GM18870 (cell line): ENCODE results near the gene WDR48.
"Not testable (repeated sequence)": the region's sequence is repeated elsewhere in the genome, so short reads cannot be mapped to it uniquely, and the experiment has no call there.

Experiments used
- ATAC-seq: cut with Tn5 transposase; IDR thresholded peaks from one replicate; pipeline ENCODE4 v1.9.1; 2021; ENCODE audit warnings: moderate library complexity; ENCODE audit not compliant: unreplicated experiment

Gene WDR48

GRCh38 chr3:39051649-39052561, at the start of gene WDR48, which contains the start of gene SCN11A:
Gene WDR48 (plus strand): TSS chr3:39052016. CDS start chr3:39052026, 10 bp downstream.
Gene SCN11A (minus strand): TSS chr3:39051944. CDS start chr3:38950362, 101,582 bp downstream.
- ATAC-seq, result peak; percentile 96

GRCh38 chr3:39005295-39005694, 46.5 kb upstream of the WDR48 start:
- ATAC-seq, result no peak

DNA sequence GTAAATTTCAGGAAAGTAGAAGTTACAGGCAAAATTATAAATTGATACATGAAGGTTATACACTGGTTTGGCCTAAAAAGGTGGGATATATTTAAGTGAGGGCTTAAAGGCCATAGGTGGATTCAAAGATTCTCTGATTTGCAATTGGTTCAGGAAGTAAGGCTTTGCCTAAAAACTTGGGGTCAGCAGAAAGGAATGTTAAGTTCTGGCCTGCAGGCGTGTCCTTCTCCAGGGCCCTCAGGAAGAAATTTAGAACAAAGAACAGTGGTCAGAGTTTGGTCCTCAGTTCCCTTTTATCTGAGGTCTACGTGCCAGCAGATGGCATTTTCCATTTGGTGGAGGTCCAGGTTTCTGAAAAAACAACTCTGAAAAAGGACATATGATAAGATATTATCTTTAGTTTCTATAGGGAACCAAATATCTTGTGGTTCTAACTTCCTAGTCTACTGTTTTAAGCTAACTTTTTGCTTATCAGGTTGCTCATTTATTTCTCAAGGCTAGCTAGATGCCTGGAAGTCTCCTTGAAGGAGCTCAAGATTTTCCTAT, 40.6 kb upstream of the WDR48 start:
- ATAC-seq, result no peak

- no peak for ATAC-seq
Measured at GRCh38 chr3:39013289-39013688, 38.5 kb upstream of the WDR48 start.

DNA sequence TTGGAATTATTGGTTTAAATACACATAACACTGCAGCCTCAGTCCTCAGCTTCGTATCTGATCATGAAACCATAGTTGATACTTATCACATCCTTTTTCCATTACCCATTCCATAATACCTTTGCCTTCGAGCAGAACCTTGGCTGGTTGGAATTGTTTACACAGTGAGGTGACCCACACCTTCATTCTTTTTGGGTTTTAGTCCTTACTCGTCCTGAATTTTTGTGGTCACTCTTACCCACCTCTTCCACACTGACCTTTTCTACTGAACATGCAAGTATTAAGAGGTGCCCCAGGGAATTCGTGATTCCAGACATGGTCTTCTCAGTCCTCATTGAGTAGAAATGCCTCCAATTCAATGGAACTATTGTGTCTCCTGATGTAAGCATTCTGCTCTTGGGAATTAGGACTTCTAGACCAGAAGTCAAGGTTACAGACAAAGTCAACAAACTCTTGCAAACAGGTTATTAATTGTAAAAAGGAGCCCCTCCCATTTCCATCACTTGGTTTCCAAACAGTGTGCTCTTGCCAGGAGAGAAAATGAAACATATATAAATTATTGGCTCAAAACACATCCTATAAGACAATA, 37.8 kb upstream of the WDR48 start:
- no peak for ATAC-seq

DNA sequence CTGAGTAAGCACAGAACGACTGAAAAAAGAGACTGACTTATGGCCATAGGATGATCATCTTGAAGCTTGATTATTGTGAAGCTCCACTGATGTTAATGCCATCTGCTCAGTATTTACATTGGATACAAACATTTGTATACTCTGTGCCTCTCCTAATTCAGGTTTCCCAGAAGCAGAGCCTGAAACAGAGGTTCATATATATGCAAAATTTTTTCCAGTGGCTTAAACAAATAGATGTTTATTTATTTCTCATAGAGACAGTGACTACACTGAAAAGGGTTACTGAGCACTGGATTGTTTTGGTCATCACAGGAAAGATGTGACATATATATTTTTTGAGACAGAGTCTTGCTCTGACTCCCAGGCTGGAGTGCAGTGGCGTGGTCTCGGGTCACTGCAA, 36.4 kb upstream of the WDR48 start:
- no peak for ATAC-seq

- no peak for ATAC-seq
Measured at GRCh38 chr3:39019299-39019698, 32.5 kb upstream of the WDR48 start.

GRCh38 chr3:39021029-39021428, 30.8 kb upstream of the WDR48 start:
- ATAC-seq, result peak; percentile 69

- no peak for ATAC-seq
Measured at GRCh38 chr3:39021465-39022285, 30.1 kb upstream of the WDR48 start.

DNA sequence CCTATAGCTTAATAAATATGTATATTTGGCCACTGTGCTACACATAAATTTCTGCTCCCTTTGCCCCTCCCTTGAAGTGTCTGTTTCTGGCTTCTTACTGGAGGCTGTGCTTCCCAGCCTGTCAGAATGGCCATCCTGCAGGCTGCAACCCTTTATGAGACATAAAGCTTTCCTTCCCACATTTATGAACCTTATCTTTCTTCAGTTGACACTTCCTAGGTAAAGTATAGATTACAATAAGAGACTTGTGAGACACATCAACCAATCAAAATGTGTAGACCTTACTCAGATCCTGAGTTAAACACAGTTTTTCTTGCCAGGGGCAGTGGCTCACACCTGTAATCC, 29.6 kb upstream of the WDR48 start:
- no peak for ATAC-seq

- no peak for ATAC-seq
Measured at GRCh38 chr3:39024497-39024896, 27.3 kb upstream of the WDR48 start.

DNA sequence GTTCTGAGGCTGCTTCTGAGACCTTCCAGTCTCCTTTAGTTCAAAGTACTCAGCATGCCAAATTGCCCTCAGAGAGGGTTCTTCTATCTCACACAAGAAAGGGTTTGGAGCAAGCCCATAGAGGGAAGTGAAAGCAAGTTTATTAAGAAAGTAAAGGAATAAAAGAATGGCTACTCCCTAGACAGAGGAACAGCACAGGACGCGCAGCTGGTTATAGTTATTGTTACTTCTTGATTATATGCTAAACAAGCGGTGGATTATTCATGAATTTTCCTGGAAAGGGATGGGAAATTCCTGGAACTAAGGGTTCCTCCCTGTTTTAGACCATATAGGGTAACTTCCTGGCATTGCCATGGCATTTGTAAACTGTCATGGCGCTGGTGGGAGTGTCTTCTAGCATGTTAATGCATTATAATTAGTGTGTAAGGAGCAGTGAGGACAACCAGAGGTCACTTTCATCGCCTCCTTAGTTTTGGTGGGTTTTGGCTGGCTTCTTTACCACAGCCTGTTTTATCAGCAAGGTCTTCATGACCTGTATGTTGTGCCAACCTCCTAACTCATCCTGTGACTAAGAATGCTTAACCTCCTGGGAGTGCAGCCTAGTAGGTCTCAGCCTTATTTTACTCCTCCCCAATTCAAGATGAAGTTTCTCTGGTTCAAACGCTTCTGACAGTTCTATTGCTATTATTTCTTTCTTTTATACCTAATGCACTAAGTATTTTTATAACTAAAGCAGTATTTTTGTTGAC, 26.4 kb upstream of the WDR48 start:
- no peak for ATAC-seq

DNA sequence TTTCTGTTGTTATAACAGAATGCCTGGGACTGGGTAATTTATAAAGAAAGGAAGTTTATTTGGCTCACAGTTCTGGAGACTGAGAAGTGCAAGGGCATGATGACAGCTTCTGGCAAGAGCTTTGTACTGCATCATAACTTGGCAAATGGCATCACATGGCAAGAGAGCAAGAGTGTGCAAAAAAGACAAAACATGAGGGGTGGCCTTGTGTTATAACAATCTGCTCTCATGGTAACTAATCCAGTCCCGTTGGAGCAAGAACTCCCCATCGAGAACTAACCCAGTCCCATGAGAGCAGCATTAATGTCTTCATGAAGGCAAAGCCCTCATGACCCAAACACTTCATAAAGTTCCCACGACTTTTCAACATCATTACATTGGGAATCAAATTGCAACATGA, 23.3 kb upstream of the WDR48 start:
- no peak for ATAC-seq

GRCh38 chr3:39029556-39029955, 22.3 kb upstream of the WDR48 start:
- ATAC-seq, result no peak

- ATAC-seq, result no peak
Measured at GRCh38 chr3:39038165-39038564, 13.7 kb upstream of the WDR48 start.

DNA sequence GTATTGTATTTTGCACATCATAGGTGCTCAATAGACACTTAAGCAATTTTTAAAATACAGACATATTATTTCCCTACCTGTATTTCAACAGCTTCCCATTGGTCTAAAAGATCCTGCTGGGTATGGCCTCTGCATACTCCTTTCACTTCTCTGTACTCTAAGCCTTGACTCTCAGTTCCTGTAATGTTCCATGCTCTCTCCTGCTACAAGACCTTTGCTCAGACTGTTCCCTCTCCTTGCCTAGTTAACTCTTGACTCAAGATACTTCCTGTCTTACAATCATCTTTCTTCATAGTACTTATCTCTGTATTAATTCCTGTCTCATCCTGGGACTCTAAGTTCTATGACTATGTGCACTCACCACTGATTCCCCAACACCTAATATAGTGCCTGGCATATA, 1.8 kb upstream of the WDR48 start:
- no peak for ATAC-seq

DNA sequence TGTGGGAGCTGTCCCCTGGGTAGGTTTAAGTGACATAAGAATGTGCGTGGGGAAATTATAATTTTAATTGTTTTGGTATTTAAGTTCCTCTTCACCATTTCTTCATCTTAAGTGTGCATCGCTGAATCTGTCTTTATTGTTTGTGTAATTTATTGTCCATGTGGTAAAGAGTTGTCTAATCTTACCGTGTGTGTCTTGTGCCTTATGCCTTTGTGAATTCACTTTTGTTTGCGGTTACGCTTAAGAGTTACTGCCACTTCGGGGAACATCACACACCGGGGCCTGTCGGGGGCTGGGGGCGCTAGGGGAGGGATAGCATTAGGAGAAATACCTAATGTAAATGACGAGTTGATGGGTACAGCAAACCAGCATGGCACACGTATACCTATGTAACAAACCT, 767 bp downstream of the WDR48 start:
- no peak for ATAC-seq

DNA sequence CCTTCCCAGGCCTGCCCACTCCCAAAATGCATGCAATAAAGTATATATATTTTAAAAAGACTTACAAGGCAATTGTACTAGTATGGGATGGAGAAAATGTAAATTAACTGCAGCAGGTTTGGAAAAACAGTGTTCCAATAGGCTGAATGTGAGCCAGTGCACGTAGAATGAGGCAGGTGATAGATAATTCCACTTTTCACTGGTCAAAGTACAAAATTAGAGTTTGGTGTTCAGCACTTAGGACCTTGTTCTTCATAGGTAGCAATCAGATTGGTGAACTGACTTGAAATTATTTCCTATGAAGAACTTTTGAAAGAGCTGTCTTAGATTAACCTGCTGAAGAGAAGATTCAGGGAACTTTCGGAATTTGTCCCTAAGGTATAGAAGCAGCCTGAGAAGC, 1.9 kb downstream of the WDR48 start:
- ATAC-seq, result no peak

- no peak for ATAC-seq
Measured at GRCh38 chr3:39056151-39056550, 4.3 kb downstream of the WDR48 start.

GRCh38 chr3:39061228-39061627, 9.4 kb downstream of the WDR48 start:
- ATAC-seq, result not testable (repeated sequence)

GRCh38 chr3:39062180-39062579, 10.4 kb downstream of the WDR48 start:
- no peak for ATAC-seq
